ENCODE data around the gene TNFRSF18.

DNA sequence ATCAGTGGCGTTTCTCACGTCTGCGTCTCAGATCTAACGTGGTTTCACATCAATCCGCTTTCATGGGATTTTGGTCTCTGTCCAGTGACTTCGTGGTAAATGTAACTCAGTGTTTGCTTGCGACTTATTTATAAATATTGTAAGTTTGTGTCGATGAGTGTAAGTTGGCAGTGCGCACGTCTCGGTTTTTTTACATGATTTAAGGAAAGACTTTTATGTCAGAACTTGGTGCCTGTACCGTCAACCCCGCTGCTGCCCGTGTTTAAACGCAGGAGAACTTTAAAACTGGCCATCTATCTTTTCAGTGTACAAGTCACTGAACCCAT is 27.1 kb upstream of the TNFRSF18 start:
- TF ChIP-seq, protein P1, sequence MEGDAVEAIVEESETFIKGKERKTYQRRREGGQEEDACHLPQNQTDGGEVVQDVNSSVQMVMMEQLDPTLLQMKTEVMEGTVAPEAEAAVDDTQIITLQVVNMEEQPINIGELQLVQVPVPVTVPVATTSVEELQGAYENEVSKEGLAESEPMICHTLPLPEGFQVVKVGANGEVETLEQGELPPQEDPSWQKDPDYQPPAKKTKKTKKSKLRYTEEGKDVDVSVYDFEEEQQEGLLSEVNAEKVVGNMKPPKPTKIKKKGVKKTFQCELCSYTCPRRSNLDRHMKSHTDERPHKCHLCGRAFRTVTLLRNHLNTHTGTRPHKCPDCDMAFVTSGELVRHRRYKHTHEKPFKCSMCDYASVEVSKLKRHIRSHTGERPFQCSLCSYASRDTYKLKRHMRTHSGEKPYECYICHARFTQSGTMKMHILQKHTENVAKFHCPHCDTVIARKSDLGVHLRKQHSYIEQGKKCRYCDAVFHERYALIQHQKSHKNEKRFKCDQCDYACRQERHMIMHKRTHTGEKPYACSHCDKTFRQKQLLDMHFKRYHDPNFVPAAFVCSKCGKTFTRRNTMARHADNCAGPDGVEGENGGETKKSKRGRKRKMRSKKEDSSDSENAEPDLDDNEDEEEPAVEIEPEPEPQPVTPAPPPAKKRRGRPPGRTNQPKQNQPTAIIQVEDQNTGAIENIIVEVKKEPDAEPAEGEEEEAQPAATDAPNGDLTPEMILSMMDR (conservative IDR thresholded peaks at IDR 0.05): no peak
- no peak for TF ChIP-seq EZH2 (IDR thresholded peaks at IDR 0.05; ENCODE audit: low read depth)

All from PC-9 (cell line).